IMR-90 (cell line): ENCODE data around the gene KRTAP5-1. TPM values are rescaled to one million over a fixed set of nuclear protein-coding genes. Genes with fewer than 3 reads are reported as not detected.

Source experiments
- ATAC-seq: fragments of 200-7000 bp; cut with Tn5 transposase; 2 replicates; pipeline ENCODE4 v1.9.1; 2020; ENCODE audit warnings: low read depth, mild to moderate bottlenecking, moderate library complexity
- BruUV-seq: library from RNA; stranded (reverse); fragments of 400-500 nt; replicated peaks from 2 replicates; lab custom pipeline; 2021; lab: Mats Ljungman, UMichigan
- CTCF ChIA-PET: fragments of 300-600 bp; formaldehyde crosslinking; extraction: SDS; loops from one replicate; lab custom pipeline; 2021; ENCODE audit warnings: antibody characterized with exemption; lab: Yijun Ruan, JAX
- POLR2A ChIA-PET: fragments of 300-600 bp; sonication (Branson Sonifier 250); formaldehyde crosslinking; loops from one replicate; lab custom pipeline; 2022; ENCODE audit warnings: antibody characterized with exemption; ENCODE audit not compliant: unreplicated experiment; lab: Charles Lee
- DNase-seq: peaks from one replicate; pipeline ENCODE4 v3.0.0; 2013
- H2AFZ ChIP-seq: replicated peaks from 2 replicates; pipeline ENCODE3; 2013; ENCODE audit warnings: low read length, mild to moderate bottlenecking; ENCODE audit not compliant: poor library complexity
- H2AK5ac ChIP-seq: 2 replicates; pipeline ENCODE4 v1.6.1; 2013; ENCODE audit warnings: low read depth, low read length, inconsistent platforms
- H2AK9ac ChIP-seq: replicated peaks from 2 replicates; pipeline ENCODE3; 2013; ENCODE audit warnings: mild to moderate bottlenecking, low read depth, low read length, moderate library complexity; ENCODE audit not compliant: poor library complexity
- H2BK120ac ChIP-seq: 2 replicates; pipeline ENCODE4 v1.6.1; 2013; ENCODE audit warnings: low read depth, low read length, inconsistent platforms
- H2BK15ac ChIP-seq: 3 replicates; pipeline ENCODE4 v1.6.1; 2013; ENCODE audit warnings: low read depth, low read length, inconsistent platforms
- H2BK20ac ChIP-seq: 2 replicates; pipeline ENCODE4 v1.6.1; 2013; ENCODE audit warnings: low read depth, mild to moderate bottlenecking, inconsistent platforms, low read length, moderate library complexity
- H2BK5ac ChIP-seq: 2 replicates; pipeline ENCODE4 v1.6.1; 2013; ENCODE audit warnings: mild to moderate bottlenecking, low read depth, low read length, inconsistent platforms; ENCODE audit not compliant: poor library complexity, severe bottlenecking
- H3K14ac ChIP-seq: replicated peaks from 2 replicates; pipeline ENCODE4 v1.6.1; 2013; ENCODE audit warnings: low read depth, low read length, inconsistent platforms
- H3K18ac ChIP-seq: 2 replicates; pipeline ENCODE4 v1.6.1; 2013; ENCODE audit warnings: low read depth, low read length, control low read depth
- H3K23ac ChIP-seq: 2 replicates; pipeline ENCODE4 v1.6.1; 2013; ENCODE audit warnings: low read depth, low read length, inconsistent platforms
- H3K27ac ChIP-seq: 2 replicates; pipeline ENCODE4 v1.5.1; 2013; ENCODE audit warnings: mild to moderate bottlenecking, control low read depth, low read length; ENCODE audit not compliant: insufficient read depth
- H3K27me3 ChIP-seq: 2 replicates; pipeline ENCODE4 v1.6.1; 2013; ENCODE audit warnings: low read length; ENCODE audit not compliant: control insufficient read depth, insufficient read depth
- H3K36me3 ChIP-seq: 2 replicates; pipeline ENCODE4 v1.6.1; 2013; ENCODE audit warnings: low read length, mixed read lengths; ENCODE audit not compliant: control insufficient read depth, insufficient read depth
- H3K4ac ChIP-seq: 2 replicates; pipeline ENCODE4 v1.6.1; 2013; ENCODE audit warnings: low read depth, low read length, inconsistent platforms
- H3K4me1 ChIP-seq: 2 replicates; pipeline ENCODE4 v1.6.1; 2013; ENCODE audit warnings: low read length, mixed read lengths; ENCODE audit not compliant: control insufficient read depth, insufficient read depth
- H3K4me2 ChIP-seq: 2 replicates; pipeline ENCODE4 v1.6.1; 2013; ENCODE audit warnings: low read depth, mild to moderate bottlenecking, control low read depth, low read length, moderate library complexity
- H3K4me3 ChIP-seq: 2 replicates; pipeline ENCODE4 v1.5.1; 2013; ENCODE audit warnings: low read depth, mild to moderate bottlenecking, control low read depth, low read length, moderate library complexity; ENCODE audit not compliant: insufficient read depth
- H3K56ac ChIP-seq: 2 replicates; pipeline ENCODE4 v1.6.1; 2013; ENCODE audit warnings: low read length, inconsistent platforms; ENCODE audit not compliant: insufficient read depth; ENCODE audit errors: extremely low read depth
- H3K79me1 ChIP-seq, 2 experiments: 2 replicates each; pipeline ENCODE4 v1.6.1; 2013; ENCODE audit warnings: low read length in 2 of 2, inconsistent platforms in 1 of 2, low read depth in 1 of 2
- H3K9ac ChIP-seq: 2 replicates; pipeline ENCODE4 v1.6.1; 2013; ENCODE audit warnings: low read depth, low read length, control low read depth
- H3K9me1 ChIP-seq: 2 replicates; pipeline ENCODE4 v1.6.1; 2013; ENCODE audit warnings: low read length, inconsistent platforms; ENCODE audit not compliant: insufficient read depth
- H3K9me3 ChIP-seq: 2 replicates; pipeline ENCODE4 v1.6.1; 2013; ENCODE audit warnings: low read length; ENCODE audit not compliant: control insufficient read depth, insufficient read depth
- H4K20me1 ChIP-seq: 2 replicates; pipeline ENCODE4 v1.6.1; 2013; ENCODE audit warnings: low read length, inconsistent platforms; ENCODE audit not compliant: insufficient read depth
- H4K5ac ChIP-seq: 2 replicates; pipeline ENCODE4 v1.6.1; 2013; ENCODE audit warnings: mild to moderate bottlenecking, low read depth, low read length, control low read depth
- H4K8ac ChIP-seq, 2 experiments: 2 replicates each; pipeline ENCODE4 v1.6.1; 2013; ENCODE audit warnings: low read depth in 2 of 2, low read length in 2 of 2, control low read depth in 1 of 2, inconsistent platforms in 1 of 2
- H4K91ac ChIP-seq: 2 replicates; pipeline ENCODE4 v1.6.1; 2013; ENCODE audit warnings: low read depth, low read length, inconsistent platforms; ENCODE audit not compliant: insufficient read depth
- BHLHE40 ChIP-seq: fragments of 150-350 bp; IDR thresholded peaks from 2 replicates; pipeline ENCODE4 v1.6.1; 2016; ENCODE audit warnings: mild to moderate bottlenecking, low read depth, low read length
- CEBPB ChIP-seq: IDR thresholded peaks from 2 replicates; pipeline ENCODE4 v1.6.1; 2012; ENCODE audit warnings: low read depth, low read length, improper control_type of control experiment
- CHD1 ChIP-seq: IDR thresholded peaks from 2 replicates; pipeline ENCODE4 v1.6.1; 2012; ENCODE audit warnings: low read depth, low read length, improper control_type of control experiment
- CTCF ChIP-seq: conservative IDR thresholded peaks from 2 replicates; pipeline ENCODE4 v1.5.1; 2012; ENCODE audit warnings: mild to moderate bottlenecking, low read depth, low read length, improper control_type of control experiment
- ELK1 ChIP-seq: fragments of 150-350 bp; IDR thresholded peaks from 2 replicates; pipeline ENCODE4 v1.6.1; 2016; ENCODE audit warnings: low read depth, mild to moderate bottlenecking, low read length, moderate library complexity, borderline replicate concordance
- FOS ChIP-seq: fragments of 150-350 bp; IDR thresholded peaks from 2 replicates; pipeline ENCODE4 v1.6.1; 2016; ENCODE audit warnings: low read depth, low read length
- MAFK ChIP-seq: IDR thresholded peaks from 2 replicates; pipeline ENCODE4 v1.6.1; 2012; ENCODE audit warnings: low read depth, low read length, improper control_type of control experiment
- MAZ ChIP-seq: IDR thresholded peaks from 2 replicates; pipeline ENCODE4 v1.6.1; 2012; ENCODE audit warnings: low read depth, mild to moderate bottlenecking, low read length, improper control_type of control experiment, moderate library complexity, borderline replicate concordance
- MXI1 ChIP-seq: IDR thresholded peaks from 2 replicates; pipeline ENCODE4 v1.6.1; 2012; ENCODE audit warnings: low read depth, mild to moderate bottlenecking, low read length, moderate library complexity, borderline replicate concordance
- NFE2L2 ChIP-seq: fragments of 150-350 bp; IDR thresholded peaks from 2 replicates; pipeline ENCODE4 v1.6.1; 2016; ENCODE audit warnings: low read depth, mild to moderate bottlenecking, low read length
- POLR2A ChIP-seq: IDR thresholded peaks from 2 replicates; pipeline ENCODE4 v1.6.1; 2012; ENCODE audit warnings: mild to moderate bottlenecking, low read depth, low read length
- RAD21 ChIP-seq: IDR thresholded peaks from 2 replicates; pipeline ENCODE4 v1.6.1; 2012; ENCODE audit warnings: low read length, improper control_type of control experiment
- RCOR1 ChIP-seq: IDR thresholded peaks from 2 replicates; pipeline ENCODE4 v1.6.1; 2012; ENCODE audit warnings: mild to moderate bottlenecking, low read length, improper control_type of control experiment; ENCODE audit not compliant: insufficient replicate concordance
- RFX5 ChIP-seq: IDR thresholded peaks from 2 replicates; pipeline ENCODE4 v1.8.0; 2012; ENCODE audit warnings: low read depth, mild to moderate bottlenecking, low read length, moderate library complexity
- SMC3 ChIP-seq: fragments of 150-350 bp; IDR thresholded peaks from 2 replicates; pipeline ENCODE4 v1.6.1; 2016; ENCODE audit warnings: low read depth, mild to moderate bottlenecking, antibody characterized with exemption, low read length, moderate library complexity
- WGBS, 2 experiments: methylation state at CpG; one replicate each; pipeline versions ENCODE4 v1.1.5 to v1.1.7; 2013; ENCODE audit warnings: missing lambda C conversion rate in 2 of 2; ENCODE audit not compliant: insufficient read length in 1 of 2; ENCODE audit errors: extremely low coverage in 2 of 2; 5-methylcytosine and 5-hydroxymethylcytosine counted together
- dilution Hi-C: fragments of 300-500 bp; cut with HindIII; formaldehyde crosslinking; loops from one replicate; pipeline ENCODE4 v1.14.3; 2018; ENCODE audit warnings: low sequenced_read_pairs; ENCODE audit not compliant: unreplicated experiment
- in situ Hi-C: fragments of 300-500 bp; cut with MboI; formaldehyde crosslinking; loops from 3 replicates; pipeline ENCODE4 v1.14.3; 2019; ENCODE audit warnings: low sequenced_read_pairs, inconsistent platforms, mixed read lengths
- intact Hi-C: fragments of 100-400 bp; cut with micrococcal nuclease; formaldehyde crosslinking; loops from 2 replicates; pipeline ENCODE4 v1.10.0; 2022
- polyA plus RNA-seq, 3 experiments: library from polyadenylated mRNA; depleted of rRNA; stranded (reverse); fragments of >200 nt; gene quantifications; 2 replicates each; pipeline ENCODE4 v1.2.3, GENCODE V29; 2012; ENCODE audit warnings: low replicate concordance in 1 of 3
- total RNA-seq: library from RNA; depleted of rRNA; stranded (reverse); fragments of >200 nt; gene quantifications from 2 replicates; pipeline ENCODE4 v1.2.3, GENCODE V29; 2012
- TF ChIP-seq, protein P1 (sequence below): fragments of 150-350 bp; IDR thresholded peaks from 2 replicates; pipeline ENCODE4 v1.6.1; 2017; ENCODE audit warnings: mild to moderate bottlenecking, antibody characterized with exemption, low read length, low read depth

The KRTAP5-1 gene
- total and polyA plus RNA-seq, 2 of the 4 experiments (the other 2 are of a cell fraction) = not detected

DNA sequence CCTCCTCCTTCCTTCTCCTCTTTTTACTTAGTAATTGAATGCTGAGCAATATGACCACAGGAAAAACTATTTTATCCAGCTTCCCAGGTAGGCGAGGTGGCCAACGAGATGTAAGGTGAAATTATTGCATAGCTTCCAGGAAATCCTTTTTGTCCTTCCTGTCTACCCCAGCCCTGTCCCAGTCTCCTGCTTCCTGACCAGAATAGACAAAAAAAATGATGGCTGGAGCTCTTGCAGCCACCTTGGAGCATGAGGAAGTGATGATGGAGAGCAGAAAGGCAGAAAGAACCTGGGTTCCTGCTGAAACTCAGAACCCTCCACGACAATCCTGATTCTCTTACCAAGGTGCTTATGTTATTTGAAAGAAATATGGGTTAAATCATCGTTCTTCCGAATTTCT lies 46.9 kb downstream of the KRTAP5-1 start:
- Histone ChIP-seq H3K23ac (no peak overlapping the region), H4K5ac (no peak overlapping the region), H3K27me3 (peaks cover 34% of the 10 kb centered on the region), H3K56ac (no peak overlapping the region), H3K79me1 (peaks cover 19 to 41% of the 10 kb centered on the region in 2 experiments), H3K27ac (no peak overlapping the region), H3K9me1 (peaks cover 6% of the 10 kb centered on the region), H4K91ac (no peak overlapping the region), H3K4me3 (no peak overlapping the region), H3K4me2 (no peak overlapping the region), H4K8ac (no peak overlapping the region), H3K14ac (no peak overlapping the region), H3K36me3 (peaks cover 9% of the 10 kb centered on the region), H2AFZ (no peak overlapping the region), H2BK5ac (no peak overlapping the region), H3K4me1 (peaks cover 3% of the 10 kb centered on the region; the same call in 1 of the 2 replicates), H2BK120ac (no peak overlapping the region), H2BK20ac (no peak overlapping the region), H2BK15ac (no peak overlapping the region), H3K9ac (no peak overlapping the region), H2AK5ac (no peak overlapping the region), H3K9me3 (peaks cover 4% of the 10 kb centered on the region), H4K20me1 (peaks cover 38% of the 10 kb centered on the region), H3K18ac (no peak overlapping the region), H3K4ac (no peak overlapping the region), H2AK9ac (no peak overlapping the region)
- dilution Hi-C loops = no loop called here
- ChIA-PET CTCF (no interaction called here), POLR2A (no interaction called here)
- TF ChIP-seq ELK1 (no peak), CEBPB (no peak), BHLHE40 (no peak), POLR2A (no peak), MAFK (no peak), RAD21 (no peak), MAZ (no peak), RFX5 (no peak), RCOR1 (no peak), FOS (no peak), MXI1 (no peak), CHD1 (no peak), CTCF (no peak), NFE2L2 (no peak), SMC3 (no peak)
- TF ChIP-seq, protein P1, sequence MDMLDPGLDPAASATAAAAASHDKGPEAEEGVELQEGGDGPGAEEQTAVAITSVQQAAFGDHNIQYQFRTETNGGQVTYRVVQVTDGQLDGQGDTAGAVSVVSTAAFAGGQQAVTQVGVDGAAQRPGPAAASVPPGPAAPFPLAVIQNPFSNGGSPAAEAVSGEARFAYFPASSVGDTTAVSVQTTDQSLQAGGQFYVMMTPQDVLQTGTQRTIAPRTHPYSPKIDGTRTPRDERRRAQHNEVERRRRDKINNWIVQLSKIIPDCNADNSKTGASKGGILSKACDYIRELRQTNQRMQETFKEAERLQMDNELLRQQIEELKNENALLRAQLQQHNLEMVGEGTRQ = no peak
- DNase-seq (no peak), ATAC-seq (no peak)
- no CpG with 5 or more reads among the region's 5 CpGs for WGBS, 2 experiments
- in situ Hi-C loops = no loop called here
- intact Hi-C loops = no loop called here
- BruUV-seq = no TSS peak
